SU-DHL-6 (cell line): ENCODE measurements around the gene KCNIP4.

Source experiments
- EZH2phosphoT487 ChIP-seq: fragments of 200-600 bp; sonication (generic), shearing (Covaris generic); conservative IDR thresholded peaks from 2 replicates; pipeline ENCODE4 v1.6.1; 2018; ENCODE audit warnings: mild to moderate bottlenecking, antibody characterized with exemption, low read length, moderate library complexity, mixed read lengths
- TF ChIP-seq, protein P1 (sequence below): fragments of 200-600 bp; sonication (generic); IDR thresholded peaks from one replicate; pipeline ENCODE4 v1.5.1; 2017; ENCODE audit warnings: antibody characterized with exemption, mild to moderate bottlenecking, low read length, moderate library complexity; ENCODE audit not compliant: insufficient read depth, poor library complexity, severe bottlenecking

DNA sequence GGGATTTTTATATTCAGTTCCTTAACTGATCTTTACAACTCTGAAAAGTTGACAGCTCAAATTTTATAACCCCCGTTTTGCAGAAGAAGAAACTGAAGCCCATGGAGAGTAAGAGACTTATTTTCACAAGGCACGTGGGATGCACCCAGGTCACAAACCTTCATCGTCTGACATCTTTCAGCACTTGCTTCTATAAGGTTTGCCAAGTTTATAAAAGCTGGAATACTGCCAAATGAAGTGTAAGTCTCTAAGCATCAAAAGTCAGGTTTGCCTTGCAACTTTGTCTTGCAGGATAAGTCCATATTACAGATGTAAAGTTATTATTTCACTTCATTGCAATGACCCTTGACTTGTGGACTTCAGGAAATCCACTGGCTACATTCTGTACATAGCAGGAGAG lies 6.3 kb upstream of the KCNIP4 start:
- TF ChIP-seq, protein P1, sequence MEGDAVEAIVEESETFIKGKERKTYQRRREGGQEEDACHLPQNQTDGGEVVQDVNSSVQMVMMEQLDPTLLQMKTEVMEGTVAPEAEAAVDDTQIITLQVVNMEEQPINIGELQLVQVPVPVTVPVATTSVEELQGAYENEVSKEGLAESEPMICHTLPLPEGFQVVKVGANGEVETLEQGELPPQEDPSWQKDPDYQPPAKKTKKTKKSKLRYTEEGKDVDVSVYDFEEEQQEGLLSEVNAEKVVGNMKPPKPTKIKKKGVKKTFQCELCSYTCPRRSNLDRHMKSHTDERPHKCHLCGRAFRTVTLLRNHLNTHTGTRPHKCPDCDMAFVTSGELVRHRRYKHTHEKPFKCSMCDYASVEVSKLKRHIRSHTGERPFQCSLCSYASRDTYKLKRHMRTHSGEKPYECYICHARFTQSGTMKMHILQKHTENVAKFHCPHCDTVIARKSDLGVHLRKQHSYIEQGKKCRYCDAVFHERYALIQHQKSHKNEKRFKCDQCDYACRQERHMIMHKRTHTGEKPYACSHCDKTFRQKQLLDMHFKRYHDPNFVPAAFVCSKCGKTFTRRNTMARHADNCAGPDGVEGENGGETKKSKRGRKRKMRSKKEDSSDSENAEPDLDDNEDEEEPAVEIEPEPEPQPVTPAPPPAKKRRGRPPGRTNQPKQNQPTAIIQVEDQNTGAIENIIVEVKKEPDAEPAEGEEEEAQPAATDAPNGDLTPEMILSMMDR: no peak
- TF ChIP-seq EZH2phosphoT487: no peak
